Measurements from ENCODE around the gene AKR1C4.

- TF ChIP-seq CTCF (IDR thresholded peaks at IDR 0.05; ENCODE audit: low read depth, low read length, missing input control): no peak
- no peak for TF ChIP-seq REST (IDR thresholded peaks at IDR 0.05)
- no peak for TF ChIP-seq YY1 (IDR thresholded peaks at IDR 0.05)
- TF ChIP-seq ATF3 (IDR thresholded peaks at IDR 0.05): no peak
- TF ChIP-seq RAD21 (IDR thresholded peaks at IDR 0.05): no peak
- no peak for TF ChIP-seq ZBTB33 (IDR thresholded peaks at IDR 0.05)
- no peak for TF ChIP-seq MAX (IDR thresholded peaks at IDR 0.05)
- TF ChIP-seq FOXA1 (IDR thresholded peaks at IDR 0.05): no peak
- no peak for TF ChIP-seq JUND (IDR thresholded peaks at IDR 0.05)
- no peak for TF ChIP-seq GABPA (IDR thresholded peaks at IDR 0.05 in 1 of 2, conservative IDR thresholded peaks at IDR 0.05 in 1 of 2)
- no peak for TF ChIP-seq SP1 (IDR thresholded peaks at IDR 0.05)
These were observed 2.2 kb upstream of the AKR1C4 start for GRCh38 chr10:5194431-5194830.
